HepG2 (cell line): ENCODE measurements around the gene ERRFI1. TPM values are rescaled to one million over a fixed set of nuclear protein-coding genes. Genes with fewer than 3 reads are reported as not detected.

Experiments used
- CEBPG ChIP-seq: IDR thresholded peaks from 2 replicates; pipeline ENCODE4 v1.6.1; 2016
- DNMT3B ChIP-seq: conservative IDR thresholded peaks from 2 replicates; pipeline ENCODE4 v1.6.1; 2016; ENCODE audit warnings: missing biosample characterization, control low read depth
- EED ChIP-seq: sonication (generic); formaldehyde crosslinking; IDR thresholded peaks from 2 replicates; pipeline ENCODE4 v1.5.0; 2020; ENCODE audit warnings: mild to moderate bottlenecking, missing genetic modification reagents
- MED8 ChIP-seq: sonication (generic); formaldehyde crosslinking; IDR thresholded peaks from 2 replicates; pipeline ENCODE4 v1.8.1; 2023; ENCODE audit warnings: mild to moderate bottlenecking, missing genetic modification reagents; ENCODE audit not compliant: insufficient replicate concordance
- MTF1 ChIP-seq: sonication (generic); formaldehyde crosslinking; IDR thresholded peaks from 2 replicates; pipeline ENCODE4 v1.5.0; 2020; ENCODE audit warnings: missing genetic modification reagents
- NR2F2 ChIP-seq: IDR thresholded peaks from 2 replicates; pipeline ENCODE4 v1.6.1; 2012; ENCODE audit warnings: low read depth, inconsistent platforms, borderline replicate concordance
- PCBP1 ChIP-seq: fragments of 200-400 bp; formaldehyde crosslinking; IDR thresholded peaks from 2 replicates; pipeline ENCODE4 v1.6.1; 2017; ENCODE audit warnings: mild to moderate bottlenecking, low read depth, low read length, borderline replicate concordance
- RARA ChIP-seq: IDR thresholded peaks from 2 replicates; pipeline ENCODE4 v1.6.1; 2016; ENCODE audit warnings: missing genetic modification reagents, missing compliant biosample characterization
- RELA ChIP-seq: sonication (generic); formaldehyde crosslinking; IDR thresholded peaks from 2 replicates; pipeline ENCODE4 v1.4.0; 2020; ENCODE audit warnings: missing genetic modification reagents
- SIX4 ChIP-seq: sonication (generic); formaldehyde crosslinking; IDR thresholded peaks from 2 replicates; pipeline ENCODE4 v1.4.0; 2020; ENCODE audit warnings: missing genetic modification reagents
- SMARCE1 ChIP-seq: fragments of 450-650 bp; IDR thresholded peaks from 2 replicates; pipeline ENCODE4 v1.6.1; 2017; ENCODE audit warnings: borderline replicate concordance
- SOX13 ChIP-seq, 3 experiments: fragments of 450-650 bp in 1 of 3; sonication (generic) in 1 of 3; formaldehyde crosslinking in 1 of 3; IDR thresholded peaks in 2 of 3; conservative IDR thresholded peaks in 1 of 3; 2 replicates each; pipeline versions ENCODE4 v1.5.0 to v1.6.1; 2016 to 2020; ENCODE audit warnings: antibody characterized with exemption in 1 of 3, mild to moderate bottlenecking in 1 of 3, missing compliant biosample characterization in 1 of 3, missing genetic modification reagents in 1 of 3, moderate library complexity in 1 of 3
- TARDBP ChIP-seq: sonication (generic); formaldehyde crosslinking; IDR thresholded peaks from 2 replicates; pipeline ENCODE4 v1.8.0; 2022; ENCODE audit warnings: mild to moderate bottlenecking, missing genetic modification reagents
- YEATS2 ChIP-seq: sonication (generic); formaldehyde crosslinking; IDR thresholded peaks from 2 replicates; pipeline ENCODE4 v1.4.0; 2020; ENCODE audit warnings: missing genetic modification reagents, borderline replicate concordance
- ZBTB7B ChIP-seq: sonication (generic); formaldehyde crosslinking; IDR thresholded peaks from 2 replicates; pipeline ENCODE4 v1.4.0; 2020; ENCODE audit warnings: missing genetic modification reagents
- ZC3H4 ChIP-seq: sonication (generic); formaldehyde crosslinking; IDR thresholded peaks from 2 replicates; pipeline ENCODE4 v1.4.0; 2020; ENCODE audit warnings: missing genetic modification reagents, borderline replicate concordance
- ZIK1 ChIP-seq: sonication (generic); formaldehyde crosslinking; IDR thresholded peaks from 2 replicates; pipeline ENCODE4 v1.5.0; 2020; ENCODE audit warnings: mild to moderate bottlenecking, low read depth, missing genetic modification reagents, borderline replicate concordance
- ZNF629 ChIP-seq: sonication (generic); formaldehyde crosslinking; conservative IDR thresholded peaks from 2 replicates; pipeline ENCODE4 v1.5.0; 2020; ENCODE audit warnings: missing genetic modification reagents
- polyA plus RNA-seq, 8 experiments: library from polyadenylated mRNA; depleted of rRNA in 3 of 8; stranded (reverse) in 7 of 8; unstranded in 1 of 8; fragments of >200 nt; fragmentation: Illumina TruSeq in 4 of 8; extraction: Trizol in 4 of 8; gene quantifications; 2 replicates each; pipeline versions ENCODE4 v1.2.1 to v1.2.3, GENCODE V29; 2011 to 2016; ENCODE audit warnings: low read depth in 4 of 8, missing spikeins in 1 of 8, mixed read lengths in 1 of 8; ENCODE audit not compliant: insufficient read depth in 1 of 8
- total RNA-seq, 5 experiments: library from RNA; depleted of rRNA; stranded (reverse); fragments of >200 nt; fragmentation: Illumina TruSeq; extraction: Trizol; gene quantifications; 2 replicates each; pipeline ENCODE4 v1.2.3, GENCODE V29; 2016; ENCODE audit warnings: low read depth in 1 of 5
- TF ChIP-seq, protein P1 (sequence below): sonication (generic); formaldehyde crosslinking; IDR thresholded peaks from 2 replicates; pipeline ENCODE4 v1.9.0; 2022; ENCODE audit warnings: low read depth, missing genetic modification reagents
- TF ChIP-seq, protein P2 (sequence below): fragments of 450-650 bp; IDR thresholded peaks from 2 replicates; pipeline ENCODE4 v1.6.1; 2016
- TF ChIP-seq, protein P3 (sequence below): sonication (generic); formaldehyde crosslinking; IDR thresholded peaks from 2 replicates; pipeline ENCODE4 v1.4.0; 2020; ENCODE audit warnings: missing genetic modification reagents
- TF ChIP-seq, protein P4 (sequence below): sonication (generic); formaldehyde crosslinking; IDR thresholded peaks from 2 replicates; pipeline ENCODE4 v1.5.0; 2020; ENCODE audit warnings: missing genetic modification reagents

ERRFI1 gene
- total and polyA plus RNA-seq, 2 of the 13 experiments (the other 11 are each of a cell fraction or from before 2014, with no cell fraction given), result 84.4 to 753 TPM

DNA sequence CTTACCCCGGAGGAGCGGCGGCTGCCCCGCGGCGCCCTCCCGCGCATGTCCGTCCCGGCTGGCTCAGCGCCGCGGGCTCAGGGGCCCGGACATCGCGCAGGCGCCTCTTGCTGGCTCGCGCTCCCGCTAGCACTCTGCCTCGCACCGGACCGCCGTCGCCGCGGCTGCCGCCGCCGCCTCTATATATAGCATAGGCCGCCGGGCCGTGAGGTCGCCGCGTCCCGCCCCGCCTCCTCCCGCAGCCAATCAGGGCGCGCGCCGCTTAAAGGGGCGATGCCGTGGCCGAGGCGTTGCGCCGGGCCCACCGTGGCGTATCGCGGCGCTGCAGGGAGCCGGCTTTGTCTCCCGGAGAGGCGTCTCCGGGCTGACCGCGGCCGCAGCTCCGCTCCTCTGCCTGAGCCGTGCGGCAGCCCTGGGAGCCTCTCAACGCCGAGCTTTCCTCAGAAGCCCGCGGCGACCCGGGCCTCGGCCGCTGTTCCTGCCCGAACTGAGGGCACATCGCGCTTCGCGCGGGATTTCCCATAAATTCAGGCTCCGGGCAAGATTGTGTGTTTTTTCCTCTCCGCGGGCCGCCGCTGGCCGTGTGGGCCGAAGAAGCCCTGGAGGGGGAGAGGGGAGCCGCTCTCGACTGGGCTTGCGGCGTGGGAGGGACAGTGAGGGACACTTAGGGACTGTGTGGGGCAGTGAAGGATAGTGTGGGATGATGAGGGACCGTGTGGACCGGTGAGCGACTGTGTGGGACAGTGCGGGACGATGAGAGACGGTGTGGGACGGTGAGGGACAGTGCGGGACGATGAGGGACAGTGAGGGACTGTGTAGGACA is at the start of gene ERRFI1 (continued):
- TF ChIP-seq, protein P1, sequence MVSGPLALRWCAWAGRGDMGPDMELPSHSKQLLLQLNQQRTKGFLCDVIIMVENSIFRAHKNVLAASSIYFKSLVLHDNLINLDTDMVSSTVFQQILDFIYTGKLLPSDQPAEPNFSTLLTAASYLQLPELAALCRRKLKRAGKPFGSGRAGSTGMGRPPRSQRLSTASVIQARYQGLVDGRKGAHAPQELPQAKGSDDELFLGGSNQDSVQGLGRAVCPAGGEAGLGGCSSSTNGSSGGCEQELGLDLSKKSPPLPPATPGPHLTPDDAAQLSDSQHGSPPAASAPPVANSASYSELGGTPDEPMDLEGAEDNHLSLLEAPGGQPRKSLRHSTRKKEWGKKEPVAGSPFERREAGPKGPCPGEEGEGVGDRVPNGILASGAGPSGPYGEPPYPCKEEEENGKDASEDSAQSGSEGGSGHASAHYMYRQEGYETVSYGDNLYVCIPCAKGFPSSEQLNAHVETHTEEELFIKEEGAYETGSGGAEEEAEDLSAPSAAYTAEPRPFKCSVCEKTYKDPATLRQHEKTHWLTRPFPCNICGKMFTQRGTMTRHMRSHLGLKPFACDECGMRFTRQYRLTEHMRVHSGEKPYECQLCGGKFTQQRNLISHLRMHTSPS (CRISPR knock-in tag), result no peak
- TF ChIP-seq PCBP1, result 0 out of 2 replicates have a peak, but pooled peaks have one; percentile 73
- TF ChIP-seq, protein P2, sequence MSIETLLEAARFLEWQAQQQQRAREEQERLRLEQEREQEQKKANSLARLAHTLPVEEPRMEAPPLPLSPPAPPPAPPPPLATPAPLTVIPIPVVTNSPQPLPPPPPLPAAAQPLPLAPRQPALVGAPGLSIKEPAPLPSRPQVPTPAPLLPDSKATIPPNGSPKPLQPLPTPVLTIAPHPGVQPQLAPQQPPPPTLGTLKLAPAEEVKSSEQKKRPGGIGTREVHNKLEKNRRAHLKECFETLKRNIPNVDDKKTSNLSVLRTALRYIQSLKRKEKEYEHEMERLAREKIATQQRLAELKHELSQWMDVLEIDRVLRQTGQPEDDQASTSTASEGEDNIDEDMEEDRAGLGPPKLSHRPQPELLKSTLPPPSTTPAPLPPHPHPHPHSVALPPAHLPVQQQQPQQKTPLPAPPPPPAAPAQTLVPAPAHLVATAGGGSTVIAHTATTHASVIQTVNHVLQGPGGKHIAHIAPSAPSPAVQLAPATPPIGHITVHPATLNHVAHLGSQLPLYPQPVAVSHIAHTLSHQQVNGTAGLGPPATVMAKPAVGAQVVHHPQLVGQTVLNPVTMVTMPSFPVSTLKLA, result no peak
- TF ChIP-seq ZIK1 (CRISPR knock-in tag), result peak; percentile 98
- no peak for TF ChIP-seq RELA
- TF ChIP-seq ZNF629, result no peak
- peak; percentile 63; the same call in 1 of the 2 replicates for TF ChIP-seq TARDBP (CRISPR knock-in tag)
- no peak for TF ChIP-seq YEATS2 (CRISPR knock-in tag)
- TF ChIP-seq, protein P3, sequence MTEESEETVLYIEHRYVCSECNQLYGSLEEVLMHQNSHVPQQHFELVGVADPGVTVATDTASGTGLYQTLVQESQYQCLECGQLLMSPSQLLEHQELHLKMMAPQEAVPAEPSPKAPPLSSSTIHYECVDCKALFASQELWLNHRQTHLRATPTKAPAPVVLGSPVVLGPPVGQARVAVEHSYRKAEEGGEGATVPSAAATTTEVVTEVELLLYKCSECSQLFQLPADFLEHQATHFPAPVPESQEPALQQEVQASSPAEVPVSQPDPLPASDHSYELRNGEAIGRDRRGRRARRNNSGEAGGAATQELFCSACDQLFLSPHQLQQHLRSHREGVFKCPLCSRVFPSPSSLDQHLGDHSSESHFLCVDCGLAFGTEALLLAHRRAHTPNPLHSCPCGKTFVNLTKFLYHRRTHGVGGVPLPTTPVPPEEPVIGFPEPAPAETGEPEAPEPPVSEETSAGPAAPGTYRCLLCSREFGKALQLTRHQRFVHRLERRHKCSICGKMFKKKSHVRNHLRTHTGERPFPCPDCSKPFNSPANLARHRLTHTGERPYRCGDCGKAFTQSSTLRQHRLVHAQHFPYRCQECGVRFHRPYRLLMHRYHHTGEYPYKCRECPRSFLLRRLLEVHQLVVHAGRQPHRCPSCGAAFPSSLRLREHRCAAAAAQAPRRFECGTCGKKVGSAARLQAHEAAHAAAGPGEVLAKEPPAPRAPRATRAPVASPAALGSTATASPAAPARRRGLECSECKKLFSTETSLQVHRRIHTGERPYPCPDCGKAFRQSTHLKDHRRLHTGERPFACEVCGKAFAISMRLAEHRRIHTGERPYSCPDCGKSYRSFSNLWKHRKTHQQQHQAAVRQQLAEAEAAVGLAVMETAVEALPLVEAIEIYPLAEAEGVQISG (CRISPR knock-in tag), result peak; percentile 71
- TF ChIP-seq SOX13 (IDR thresholded peaks at IDR 0.05), result no peak
- TF ChIP-seq SOX13 (CRISPR knock-in tag; conservative IDR thresholded peaks at IDR 0.05 in 1 of 2, IDR thresholded peaks at IDR 0.05 in 1 of 2), result peak in 1 of 2 experiments; percentile 51; a peak in 2 of 4 replicates
- no peak for TF ChIP-seq NR2F2
- peak; percentile 33; the same call in 1 of the 2 replicates for TF ChIP-seq RARA (CRISPR knock-in tag)
- TF ChIP-seq DNMT3B (CRISPR knock-in tag), result no peak
- TF ChIP-seq CEBPG (CRISPR knock-in tag), result 0 out of 2 replicates have a peak, but pooled peaks have one; percentile 4
- 0 out of 2 replicates have a peak, but pooled peaks have one; percentile 13 for TF ChIP-seq MTF1 (CRISPR knock-in tag)
- TF ChIP-seq SMARCE1, result no peak
- TF ChIP-seq, protein P4, sequence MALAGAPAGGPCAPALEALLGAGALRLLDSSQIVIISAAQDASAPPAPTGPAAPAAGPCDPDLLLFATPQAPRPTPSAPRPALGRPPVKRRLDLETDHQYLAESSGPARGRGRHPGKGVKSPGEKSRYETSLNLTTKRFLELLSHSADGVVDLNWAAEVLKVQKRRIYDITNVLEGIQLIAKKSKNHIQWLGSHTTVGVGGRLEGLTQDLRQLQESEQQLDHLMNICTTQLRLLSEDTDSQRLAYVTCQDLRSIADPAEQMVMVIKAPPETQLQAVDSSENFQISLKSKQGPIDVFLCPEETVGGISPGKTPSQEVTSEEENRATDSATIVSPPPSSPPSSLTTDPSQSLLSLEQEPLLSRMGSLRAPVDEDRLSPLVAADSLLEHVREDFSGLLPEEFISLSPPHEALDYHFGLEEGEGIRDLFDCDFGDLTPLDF, result no peak; the same call in 1 of the 2 replicates
- TF ChIP-seq MED8 (CRISPR knock-in tag), result peak; percentile 81
- no peak; the same call in 1 of the 2 replicates for TF ChIP-seq ZC3H4 (CRISPR knock-in tag)
- peak; percentile 84; the same call in 1 of the 2 replicates for TF ChIP-seq EED (CRISPR knock-in tag)
- 0 out of 2 replicates have a peak, but pooled peaks have one; percentile 40 for TF ChIP-seq ZBTB7B
- TF ChIP-seq SIX4 (CRISPR knock-in tag), result no peak
